GM18907 (cell line): ENCODE results near the gene CASQ1.

Source experiments
- ATAC-seq: cut with Tn5 transposase; IDR thresholded peaks from one replicate; pipeline ENCODE4 v1.9.1; 2021; ENCODE audit warnings: mild to moderate bottlenecking, moderate library complexity; ENCODE audit not compliant: unreplicated experiment

The CASQ1 gene

GRCh38 chr1:160224606-160225005 is 34.2 kb downstream of the CASQ1 start:
- ATAC-seq = no peak

DNA sequence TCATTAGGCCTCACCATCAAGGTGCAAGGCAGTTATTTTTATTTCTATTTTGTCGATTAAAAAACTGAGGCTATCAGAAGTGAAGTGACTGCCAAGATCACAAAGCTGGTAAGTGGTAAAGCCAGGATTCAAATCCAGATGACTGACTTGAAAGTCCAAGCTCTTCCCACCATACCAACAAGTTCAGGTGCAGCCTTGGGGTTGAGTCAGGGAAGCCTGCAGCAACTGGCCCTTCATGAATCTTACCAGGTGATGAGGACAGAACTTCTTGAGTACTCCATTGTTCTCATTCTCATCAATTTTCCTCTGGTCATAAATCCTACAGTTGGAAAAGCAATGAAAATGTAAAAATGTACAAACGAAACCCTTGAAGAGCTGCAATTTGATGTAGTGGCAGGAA is 35.0 kb downstream of the CASQ1 start:
- ATAC-seq = no peak

DNA sequence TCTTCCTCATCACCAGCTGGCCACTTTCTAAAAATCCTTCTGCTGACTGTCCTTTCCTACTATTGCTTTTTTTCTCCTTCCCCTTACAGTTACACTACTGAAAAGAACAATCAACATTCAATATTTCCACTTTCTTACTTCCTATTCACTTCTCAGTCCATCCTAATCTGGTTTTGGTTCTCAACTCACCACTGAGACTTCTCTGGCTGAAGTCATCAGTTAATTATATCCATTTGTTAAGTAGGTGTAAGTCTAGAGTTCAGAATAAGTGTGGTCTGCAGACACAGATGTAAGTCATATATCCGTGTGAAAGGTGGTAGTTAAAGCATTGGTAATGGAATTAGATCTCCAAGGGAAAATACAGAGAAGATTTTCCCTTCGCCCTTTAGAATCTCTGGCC is 36.2 kb downstream of the CASQ1 start:
- ATAC-seq = no peak

- ATAC-seq = no peak
Observed at GRCh38 chr1:160227034-160227433, 36.7 kb downstream of the CASQ1 start.

DNA sequence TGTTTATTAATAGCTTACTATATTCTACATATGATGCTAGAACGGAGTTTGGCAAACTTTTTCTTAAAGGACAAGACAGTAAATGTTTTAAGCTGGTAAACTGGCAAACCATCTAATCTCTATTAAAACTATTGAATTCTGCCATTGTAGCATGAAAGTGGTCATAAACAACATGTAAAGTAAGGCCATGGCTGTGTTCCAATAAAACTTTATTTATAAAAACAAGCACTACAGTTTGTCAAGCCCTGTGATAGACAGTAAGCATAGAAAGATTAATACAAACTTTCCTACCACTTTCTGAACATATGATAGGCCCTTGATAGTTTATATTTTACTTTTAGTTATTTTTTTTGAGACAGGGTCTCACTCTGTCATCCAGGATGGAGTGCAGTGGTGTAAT is 37.2 kb downstream of the CASQ1 start:
- ATAC-seq = no peak

GRCh38 chr1:160228431-160228830 is 38.1 kb downstream of the CASQ1 start:
- no peak for ATAC-seq

DNA sequence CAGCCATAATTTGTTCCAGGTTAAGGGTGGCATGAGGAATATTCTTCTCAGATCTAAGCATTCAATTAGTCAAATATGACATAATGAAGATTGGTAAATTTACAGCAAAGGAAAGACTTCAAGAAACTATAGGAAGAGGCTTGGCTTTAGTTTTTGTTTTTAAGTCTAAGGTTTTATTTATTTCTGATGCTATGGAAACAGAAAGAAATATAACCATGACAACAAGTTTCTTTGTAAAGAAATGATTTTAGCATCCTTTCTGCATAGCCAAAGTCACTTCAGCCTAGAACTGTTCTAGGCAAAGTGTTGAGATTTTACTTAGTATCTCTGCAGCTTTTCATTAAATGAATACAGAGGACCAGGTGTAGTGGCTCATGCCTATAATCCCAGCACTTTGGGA is 42.5 kb downstream of the CASQ1 start:
- ATAC-seq = no peak

GRCh38 chr1:160236806-160237205 is 46.4 kb downstream of the CASQ1 start:
- no peak for ATAC-seq

DNA sequence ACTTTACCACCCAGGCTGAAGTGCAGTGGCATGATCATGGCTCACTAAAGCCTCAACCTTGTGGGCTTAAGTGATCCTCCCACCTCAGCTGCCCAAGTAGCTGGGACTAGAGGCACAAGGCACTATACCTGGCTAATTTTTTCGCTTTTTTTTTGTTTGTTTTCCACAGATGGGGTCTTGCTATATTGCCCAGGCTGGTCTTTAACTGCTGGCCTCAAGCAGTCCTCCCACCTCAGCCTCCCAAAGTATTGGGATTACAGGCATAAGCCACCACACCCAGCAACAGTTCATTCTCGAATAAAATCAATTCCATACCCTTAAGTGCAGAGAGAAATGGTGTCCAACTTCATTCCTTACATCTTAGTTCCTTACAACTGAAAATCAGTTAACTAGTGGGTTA is 47.2 kb downstream of the CASQ1 start:
- no peak for ATAC-seq

DNA sequence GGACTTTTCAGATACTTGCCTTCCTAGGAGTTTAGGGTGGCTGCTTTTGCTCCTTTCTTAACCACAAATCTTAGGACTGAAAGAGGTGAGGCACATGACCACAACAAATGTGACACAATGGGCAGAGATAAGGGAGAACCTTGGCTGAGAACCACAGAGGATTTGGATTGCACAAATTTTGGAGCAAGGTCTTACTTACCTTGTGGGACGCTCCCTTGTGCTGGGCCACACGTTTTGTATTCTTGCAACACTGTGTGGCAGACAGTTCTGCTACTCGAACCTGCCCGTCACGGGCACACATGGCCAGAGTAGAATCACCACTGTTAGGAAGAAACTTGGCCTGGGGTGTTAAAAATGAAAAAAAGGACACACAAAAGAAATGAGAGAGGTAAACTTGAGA is 48.0 kb downstream of the CASQ1 start:
- ATAC-seq = no peak

DNA sequence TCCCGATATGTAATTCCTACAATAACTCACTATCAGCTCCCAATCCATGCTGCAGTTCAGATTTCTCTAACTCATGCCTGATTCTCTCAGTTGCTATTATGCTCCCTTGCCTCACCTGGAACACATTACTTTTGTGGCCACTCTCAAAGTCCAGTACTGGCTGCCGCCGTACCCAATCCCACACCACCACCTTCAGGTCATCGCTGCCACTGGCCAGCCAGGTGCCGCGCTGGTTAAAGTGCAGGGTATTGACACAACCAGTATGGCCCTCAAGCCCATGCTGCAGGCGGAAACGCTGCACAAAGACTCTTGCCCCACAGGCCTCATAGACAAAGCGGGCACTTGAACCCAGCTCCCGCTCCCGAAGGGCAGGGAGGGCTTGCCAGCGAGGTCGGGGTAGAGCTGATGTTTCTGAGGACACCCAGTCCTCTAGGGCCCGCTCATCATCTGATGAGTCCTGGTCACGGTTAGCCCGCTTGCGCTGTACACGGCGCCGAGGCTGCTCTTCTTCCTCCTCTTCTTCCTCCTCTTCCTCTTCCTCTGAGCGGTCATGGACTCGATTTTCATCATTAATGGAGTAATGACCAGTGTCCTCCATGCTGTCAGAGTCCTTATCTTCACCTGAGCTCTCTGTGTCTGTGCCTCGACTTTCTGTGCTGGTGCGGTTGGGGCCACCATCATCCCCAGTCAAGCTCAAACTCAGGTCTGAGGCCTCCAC is 49.4 kb downstream of the CASQ1 start:
- ATAC-seq = no peak

DNA sequence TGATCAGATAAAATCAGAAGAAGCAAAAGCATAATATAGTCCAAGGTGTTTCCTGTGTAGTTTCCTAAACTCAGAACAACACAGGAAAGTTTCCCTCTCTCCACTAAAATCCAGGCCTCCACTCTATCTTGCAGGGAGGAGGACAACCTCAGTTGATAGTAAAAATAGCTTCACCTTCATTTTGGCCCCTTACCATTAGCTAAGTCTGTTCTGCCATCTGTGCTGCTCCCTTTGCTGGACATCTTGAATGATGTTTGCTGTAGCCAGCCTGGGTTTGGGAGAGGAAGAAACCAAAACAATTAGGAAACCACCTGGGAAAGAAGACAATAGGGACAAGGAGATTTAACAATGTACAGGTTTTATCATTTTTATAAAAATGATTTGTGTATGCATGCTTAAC is 53.4 kb downstream of the CASQ1 start:
- ATAC-seq = no peak

GRCh38 chr1:160244209-160244608 is 53.8 kb downstream of the CASQ1 start:
- ATAC-seq = no peak

DNA sequence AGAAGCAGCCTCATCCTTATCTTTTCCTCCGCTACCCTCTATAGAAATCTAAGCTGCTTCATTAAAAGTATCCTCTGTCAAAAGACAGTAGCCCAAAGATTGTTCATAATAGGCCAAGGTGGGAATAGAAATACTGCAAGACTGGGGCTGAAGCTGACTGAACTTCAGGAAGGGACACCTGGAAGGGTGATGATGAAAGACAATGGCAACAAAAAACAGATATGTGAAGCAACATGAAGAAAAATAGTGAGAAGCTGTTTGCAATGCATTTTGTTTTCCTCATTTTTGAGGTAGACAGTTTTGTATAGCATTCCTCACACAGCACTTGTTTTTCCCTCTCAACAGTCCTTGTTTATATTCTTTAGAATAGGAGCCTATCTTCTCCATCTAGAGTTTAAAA is 55.1 kb downstream of the CASQ1 start:
- ATAC-seq = no peak

- no peak for ATAC-seq
Observed at GRCh38 chr1:160247053-160247452, 56.7 kb downstream of the CASQ1 start.

DNA sequence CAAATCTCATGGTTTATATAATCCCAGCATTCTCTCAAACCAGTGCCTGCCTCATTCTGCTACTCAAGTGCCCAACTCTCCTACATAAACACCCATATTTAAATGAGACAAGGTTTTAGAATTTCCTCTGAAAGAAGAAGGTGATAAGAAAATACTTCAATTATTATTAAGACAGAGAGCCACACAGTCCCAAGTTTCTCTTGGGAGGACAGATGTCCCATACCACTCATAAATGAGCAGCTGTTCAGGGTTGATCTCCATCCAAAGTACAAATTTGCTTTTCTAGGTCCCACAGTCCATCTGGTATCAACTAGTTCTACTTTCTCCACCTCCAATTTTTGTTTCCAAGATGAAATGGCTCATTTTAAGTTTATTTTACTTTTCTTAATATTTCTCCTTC is 60.6 kb downstream of the CASQ1 start:
- no peak for ATAC-seq
